Tibial nerve (tissue), 4 donors: ENCODE data around the gene TPPP. TPM values are rescaled to one million over a fixed set of nuclear protein-coding genes. Genes with fewer than 3 reads are reported as not detected.
"Not testable (repeated sequence)": the region's sequence is repeated elsewhere in the genome, so short reads cannot be mapped to it uniquely, and the experiment has no call there.

Experiments used
- DNase-seq, 2 donors: peaks; one replicate each; pipeline ENCODE4 v3.0.0-alpha.2; 2019; ENCODE audit warnings: low spot score in 2 of 2
- H3K27ac ChIP-seq, 4 donors: fragments of 200-600 bp; sonication (generic) in 3 of 4; one replicate each; pipeline ENCODE4 v1.5.1; 2017 to 2019; ENCODE audit warnings: mild to moderate bottlenecking in 1 of 4
- H3K27me3 ChIP-seq, 2 donors: fragments of 200-600 bp; sonication (generic) in 1 of 2; one replicate each; pipeline versions ENCODE4 v1.5.1 to v1.6.0; 2017 to 2019
- H3K36me3 ChIP-seq, 3 donors: fragments of 200-600 bp; sonication (generic); one replicate each; pipeline ENCODE4 v1.5.1; 2018 to 2019
- H3K4me1 ChIP-seq, 4 donors: fragments of 200-600 bp; sonication (generic) in 3 of 4; one replicate each; pipeline ENCODE4 v1.5.1; 2017 to 2019
- H3K4me3 ChIP-seq, 4 donors: fragments of 200-600 bp; sonication (generic) in 3 of 4; one replicate each; pipeline ENCODE4 v1.5.1; 2017 to 2019; ENCODE audit warnings: mild to moderate bottlenecking in 1 of 4, moderate library complexity in 1 of 4
- H3K9me3 ChIP-seq, 4 donors: fragments of 200-600 bp; sonication (generic) in 3 of 4; one replicate each; pipeline ENCODE4 v1.5.1; 2017 to 2019
- CTCF ChIP-seq, 5 experiments: fragments of 200-600 bp in 3 of 5; fragments of 450-650 bp in 2 of 5; sonication (generic) in 3 of 5; IDR thresholded peaks; one replicate each; pipeline ENCODE4 v1.5.1; 2016 to 2019; ENCODE audit warnings: antibody characterized with exemption in 5 of 5, mild to moderate bottlenecking in 3 of 5, moderate library complexity in 2 of 5
- EP300 ChIP-seq, 2 donors: sonication (generic); formaldehyde crosslinking; IDR thresholded peaks; one replicate each; pipeline ENCODE4 v1.6.1; 2017; ENCODE audit warnings: antibody characterized with exemption in 2 of 2, mild to moderate bottlenecking in 1 of 2
- POLR2A ChIP-seq, 2 donors: fragments of 450-650 bp; IDR thresholded peaks; one replicate each; pipeline ENCODE4 v1.6.1; 2017; ENCODE audit warnings: antibody characterized with exemption in 2 of 2, mild to moderate bottlenecking in 2 of 2, moderate library complexity in 2 of 2
- WGBS, 2 donors: methylation state at CpG; one replicate each; pipeline ENCODE4 v1.1.5; 2018; 5-methylcytosine and 5-hydroxymethylcytosine counted together
- total RNA-seq, 4 donors: library from RNA; depleted of rRNA; stranded (reverse); fragments of >200 nt; gene quantifications; one replicate each; pipeline ENCODE4 v1.1.0, GENCODE V29; 2016

TPPP gene
- total RNA-seq, 4 donors from 2014 or later, result 1.7 to 5.5 (median 4.0) TPM

- peak overlapping the region in 3 of 4 donors; percentile 42 to 67 (median 61) for H3K4me3 ChIP-seq
- WGBS, 2 donors, result no CpG with 5 or more reads among the region's 22 CpGs
Measured at GRCh38 chr5:694042-694431, 885 bp upstream of the TPPP start.

GRCh38 chr5:692529-693041, 567 bp downstream of the TPPP start:
- Histone ChIP-seq H3K4me3 (peak overlapping the region; percentile 37 to 67 (median 58)), H3K27ac (peak overlapping the region in 2 of 4 donors; percentile 50 to 54)
- H3K36me3 ChIP-seq, H3K27me3 ChIP-seq, H3K9me3 ChIP-seq, DNase-seq, H3K4me1 ChIP-seq: not testable (repeated sequence)
- 0 to 1% methylated on average over 3 to 21 of the region's 41 CpGs for WGBS, 2 donors

More at GRCh38 chr5:694042-694431, 885 bp upstream of the TPPP start:
- peaks cover 0 to 15% (median 2%) of the 10 kb centered on the region in 4 donors for H3K9me3 ChIP-seq
- H3K27ac ChIP-seq, H3K27me3 ChIP-seq, H3K36me3 ChIP-seq, H3K4me1 ChIP-seq, DNase-seq: not testable (repeated sequence)

- no peak for DNase-seq
- TF ChIP-seq EP300 (IDR thresholded peaks at IDR 0.05) (no peak), POLR2A (IDR thresholded peaks at IDR 0.05) (no peak), CTCF (IDR thresholded peaks at IDR 0.05) (no peak)
- Histone ChIP-seq H3K36me3 (no peaks in the 10 kb centered on the region), H3K27ac (no peak overlapping the region), H3K27me3 (peaks cover 0 to 8% of the 10 kb centered on the region in 2 donors), H3K9me3 (no peaks in the 10 kb centered on the region), H3K4me3 (peak overlapping the region; percentile 37 to 67 (median 58)), H3K4me1 (peaks cover 0 to 6% (median 3%) of the 10 kb centered on the region in 4 donors)
- WGBS, 2 donors, result 7 to 49% methylated on average over 1 to 2 of the region's 2 CpGs
Measured at GRCh38 chr5:691817-692528, 1.2 kb downstream of the TPPP start.

GRCh38 chr5:691049-691448, 2.1 kb downstream of the TPPP start:
- WGBS, 2 donors, result 0% methylated on average over 4 of the region's 23 CpGs; no CpG with 5 or more reads in 1 of the 2 donors
- not testable (repeated sequence) for H3K27me3 ChIP-seq, H3K9me3 ChIP-seq, H3K36me3 ChIP-seq, H3K27ac ChIP-seq, H3K4me1 ChIP-seq, DNase-seq
- H3K4me3 ChIP-seq, result peak overlapping the region in 1 of 4 donors; percentile 27

GRCh38 chr5:690293-690692, 2.9 kb downstream of the TPPP start:
- H3K36me3 ChIP-seq, H3K27me3 ChIP-seq, H3K4me1 ChIP-seq, H3K4me3 ChIP-seq, H3K9me3 ChIP-seq, DNase-seq, H3K27ac ChIP-seq: not testable (repeated sequence)
- WGBS, 2 donors, result no CpG with 5 or more reads among the region's 12 CpGs

GRCh38 chr5:688348-689010, 4.7 kb downstream of the TPPP start:
- H3K27ac ChIP-seq, H3K9me3 ChIP-seq, DNase-seq, H3K4me3 ChIP-seq, H3K27me3 ChIP-seq, H3K4me1 ChIP-seq, H3K36me3 ChIP-seq: not testable (repeated sequence)
- WGBS, 2 donors, result 86 to 90% methylated on average over 12 to 29 of the region's 30 CpGs

GRCh38 chr5:686936-687335, 6.2 kb downstream of the TPPP start:
- not testable (repeated sequence) for H3K27me3 ChIP-seq, H3K27ac ChIP-seq, DNase-seq, H3K9me3 ChIP-seq, H3K36me3 ChIP-seq, H3K4me1 ChIP-seq, H3K4me3 ChIP-seq
- WGBS, 2 donors, result 75% methylated on average over 6 of the region's 12 CpGs; no CpG with 5 or more reads in 1 of the 2 donors

- H3K27me3 ChIP-seq, H3K9me3 ChIP-seq, H3K27ac ChIP-seq, H3K4me1 ChIP-seq, DNase-seq, H3K36me3 ChIP-seq, H3K4me3 ChIP-seq: not testable (repeated sequence)
- 82 to 97% methylated on average over 9 to 11 of the region's 12 CpGs for WGBS, 2 donors
Measured at GRCh38 chr5:686172-686523, 7.0 kb downstream of the TPPP start.
